Measurements from ENCODE around the gene EPO.

DNA sequence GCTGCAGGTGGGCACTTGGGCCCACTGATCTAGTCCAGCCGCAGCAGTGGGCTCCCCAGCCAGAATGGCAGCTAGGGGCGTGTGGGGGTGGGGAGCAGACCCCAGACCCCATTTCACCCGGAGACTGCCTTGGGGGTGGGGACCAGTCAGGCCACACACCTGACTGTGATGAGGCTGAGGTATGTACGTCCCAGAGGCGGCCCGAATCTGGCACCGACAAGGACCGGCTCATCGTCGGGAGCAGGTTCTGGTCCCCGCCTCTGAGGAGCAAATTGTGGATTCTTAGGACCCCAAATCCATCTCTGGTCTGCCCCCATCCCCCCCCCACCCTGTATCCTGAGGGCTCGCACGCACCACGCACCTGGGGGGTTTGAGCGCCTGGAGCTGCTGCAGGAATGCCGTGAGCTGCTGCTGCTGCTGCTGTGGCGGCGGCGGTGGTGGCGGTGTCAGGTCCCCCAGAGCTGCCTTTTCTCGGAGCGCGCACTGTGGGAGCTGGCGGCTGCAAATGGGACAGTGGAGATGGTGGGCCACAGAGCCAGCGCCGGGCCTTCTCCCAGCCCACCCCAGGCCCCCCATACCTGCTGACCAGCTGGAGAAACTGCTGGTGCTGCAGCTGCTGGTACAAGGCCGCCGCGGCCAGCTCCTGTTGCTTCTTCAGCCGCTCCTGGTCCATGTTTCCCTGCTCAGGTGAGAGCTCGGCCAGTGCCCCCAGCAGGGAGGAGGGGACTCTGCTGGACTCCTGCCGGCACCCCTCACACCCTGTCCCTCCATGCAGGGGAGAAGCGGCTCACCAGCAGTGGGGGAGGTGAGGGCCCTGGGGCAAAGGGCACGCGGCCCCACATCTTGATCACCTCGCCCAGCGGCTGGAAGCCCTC is 36.4 kb upstream of the EPO start:
- TF ChIP-seq, protein P1, sequence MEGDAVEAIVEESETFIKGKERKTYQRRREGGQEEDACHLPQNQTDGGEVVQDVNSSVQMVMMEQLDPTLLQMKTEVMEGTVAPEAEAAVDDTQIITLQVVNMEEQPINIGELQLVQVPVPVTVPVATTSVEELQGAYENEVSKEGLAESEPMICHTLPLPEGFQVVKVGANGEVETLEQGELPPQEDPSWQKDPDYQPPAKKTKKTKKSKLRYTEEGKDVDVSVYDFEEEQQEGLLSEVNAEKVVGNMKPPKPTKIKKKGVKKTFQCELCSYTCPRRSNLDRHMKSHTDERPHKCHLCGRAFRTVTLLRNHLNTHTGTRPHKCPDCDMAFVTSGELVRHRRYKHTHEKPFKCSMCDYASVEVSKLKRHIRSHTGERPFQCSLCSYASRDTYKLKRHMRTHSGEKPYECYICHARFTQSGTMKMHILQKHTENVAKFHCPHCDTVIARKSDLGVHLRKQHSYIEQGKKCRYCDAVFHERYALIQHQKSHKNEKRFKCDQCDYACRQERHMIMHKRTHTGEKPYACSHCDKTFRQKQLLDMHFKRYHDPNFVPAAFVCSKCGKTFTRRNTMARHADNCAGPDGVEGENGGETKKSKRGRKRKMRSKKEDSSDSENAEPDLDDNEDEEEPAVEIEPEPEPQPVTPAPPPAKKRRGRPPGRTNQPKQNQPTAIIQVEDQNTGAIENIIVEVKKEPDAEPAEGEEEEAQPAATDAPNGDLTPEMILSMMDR (IDR thresholded peaks at IDR 0.05), result no peak
- no peak for TF ChIP-seq POLR2A (IDR thresholded peaks at IDR 0.05)

Data from body of pancreas (tissue), 4 donors.